Nephron progenitor cell (in vitro differentiated cells): ENCODE results near the gene ATXN10.

Experiments used
- DNase-seq: peaks from one replicate; pipeline ENCODE4 v3.0.0; 2021
- H3K27ac Mint-ChIP-seq: 2 replicates; pipeline ENCODE4 v1.8.0; 2021; ENCODE audit warnings: mild to moderate bottlenecking, moderate library complexity, mixed read lengths
- H3K27me3 Mint-ChIP-seq: 2 replicates; pipeline ENCODE4 v1.8.0; 2021; ENCODE audit warnings: mild to moderate bottlenecking, low read depth, mixed read lengths; ENCODE audit not compliant: poor library complexity
- H3K36me3 Mint-ChIP-seq: 2 replicates; pipeline ENCODE4 v1.8.0; 2021; ENCODE audit warnings: low read depth, mixed read lengths
- H3K4me1 Mint-ChIP-seq: 2 replicates; pipeline ENCODE4 v1.8.0; 2021; ENCODE audit warnings: mixed read lengths
- H3K4me3 Mint-ChIP-seq: 2 replicates; pipeline ENCODE4 v1.8.0; 2021; ENCODE audit warnings: mild to moderate bottlenecking, moderate library complexity, mixed read lengths
- H3K9me3 Mint-ChIP-seq: 2 replicates; pipeline ENCODE4 v1.8.0; 2021; ENCODE audit warnings: mild to moderate bottlenecking, moderate library complexity, mixed read lengths
- TF ChIP-seq, protein P1 (sequence below): fragments of 200-600 bp; sonication (generic); IDR thresholded peaks from 2 replicates; pipeline ENCODE4 v1.5.0; 2021; ENCODE audit warnings: antibody characterized with exemption

ATXN10 gene

DNA sequence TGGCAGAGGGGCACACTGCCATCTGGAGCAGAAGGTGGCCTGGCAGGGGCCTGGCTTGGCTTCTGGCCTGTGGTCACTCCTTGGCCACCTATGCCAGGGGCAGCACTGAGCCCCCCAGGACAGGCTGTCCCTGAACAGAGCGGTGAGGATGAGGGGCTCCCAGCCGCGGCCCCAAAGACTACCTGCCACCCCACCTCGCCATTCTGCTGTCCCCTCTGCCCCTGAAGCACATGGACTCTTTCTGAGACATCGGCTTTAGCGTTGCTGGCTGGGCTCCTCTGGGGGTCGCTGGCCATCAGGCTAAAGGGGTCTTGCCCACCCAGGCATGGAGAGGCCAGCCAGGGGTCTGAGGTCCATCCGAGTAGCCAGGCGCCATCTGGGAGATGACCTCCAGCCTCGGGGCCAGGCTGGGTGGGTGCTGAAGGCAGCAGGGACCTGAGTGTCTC, 217.5 kb downstream of the ATXN10 start:
- peaks cover 3% of the 10 kb centered on the region for H3K27me3 Mint-ChIP-seq
- TF ChIP-seq, protein P1, sequence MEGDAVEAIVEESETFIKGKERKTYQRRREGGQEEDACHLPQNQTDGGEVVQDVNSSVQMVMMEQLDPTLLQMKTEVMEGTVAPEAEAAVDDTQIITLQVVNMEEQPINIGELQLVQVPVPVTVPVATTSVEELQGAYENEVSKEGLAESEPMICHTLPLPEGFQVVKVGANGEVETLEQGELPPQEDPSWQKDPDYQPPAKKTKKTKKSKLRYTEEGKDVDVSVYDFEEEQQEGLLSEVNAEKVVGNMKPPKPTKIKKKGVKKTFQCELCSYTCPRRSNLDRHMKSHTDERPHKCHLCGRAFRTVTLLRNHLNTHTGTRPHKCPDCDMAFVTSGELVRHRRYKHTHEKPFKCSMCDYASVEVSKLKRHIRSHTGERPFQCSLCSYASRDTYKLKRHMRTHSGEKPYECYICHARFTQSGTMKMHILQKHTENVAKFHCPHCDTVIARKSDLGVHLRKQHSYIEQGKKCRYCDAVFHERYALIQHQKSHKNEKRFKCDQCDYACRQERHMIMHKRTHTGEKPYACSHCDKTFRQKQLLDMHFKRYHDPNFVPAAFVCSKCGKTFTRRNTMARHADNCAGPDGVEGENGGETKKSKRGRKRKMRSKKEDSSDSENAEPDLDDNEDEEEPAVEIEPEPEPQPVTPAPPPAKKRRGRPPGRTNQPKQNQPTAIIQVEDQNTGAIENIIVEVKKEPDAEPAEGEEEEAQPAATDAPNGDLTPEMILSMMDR: no peak
- no peak overlapping the region for H3K4me3 Mint-ChIP-seq
- H3K9me3 Mint-ChIP-seq: no peaks in the 10 kb centered on the region
- DNase-seq: no peak
- no peak overlapping the region for H3K27ac Mint-ChIP-seq
- H3K4me1 Mint-ChIP-seq: no peaks in the 10 kb centered on the region
- no peaks in the 10 kb centered on the region for H3K36me3 Mint-ChIP-seq

DNA sequence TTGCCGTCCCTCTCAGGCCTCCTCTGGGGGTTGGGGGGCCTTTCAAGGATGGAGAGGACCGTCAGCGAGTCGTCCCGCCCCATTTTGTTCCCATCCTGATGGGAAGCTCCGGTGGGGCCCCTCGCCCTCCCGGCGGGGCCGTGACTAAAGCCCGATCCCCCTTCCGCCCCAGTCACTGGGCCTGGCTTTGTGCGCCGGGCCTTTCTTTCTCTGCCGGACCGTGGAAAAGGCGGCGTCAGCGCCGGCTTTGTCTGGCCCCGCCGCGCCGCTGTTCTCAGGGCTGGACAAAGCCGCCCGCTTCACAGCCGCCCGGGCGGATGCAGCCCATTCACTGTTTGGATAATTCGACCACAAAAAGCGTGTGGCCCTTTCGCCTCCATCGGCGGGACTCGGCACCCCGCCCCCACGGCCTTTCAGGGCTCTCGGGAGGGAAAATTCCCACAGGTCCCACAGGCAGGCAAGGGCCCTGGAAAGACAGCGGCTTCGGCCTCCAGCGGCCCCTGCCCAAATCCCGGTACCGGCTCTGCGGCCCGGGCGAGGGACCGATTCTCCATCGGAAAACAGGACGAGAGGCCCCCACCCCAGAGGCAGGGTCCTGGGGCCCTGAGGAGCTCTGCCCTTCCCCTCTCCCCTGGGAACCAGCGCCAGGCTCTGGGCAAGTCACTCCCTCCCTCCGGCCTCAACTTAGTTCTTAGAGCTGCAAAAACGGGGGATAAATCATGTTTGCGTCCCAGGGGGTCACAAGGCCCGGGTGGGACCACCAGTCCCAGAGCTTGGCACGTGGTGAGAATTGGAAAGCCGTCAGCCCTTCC, 218.1 kb downstream of the ATXN10 start:
- H3K27ac Mint-ChIP-seq: no peak overlapping the region
- no peaks in the 10 kb centered on the region for H3K36me3 Mint-ChIP-seq
- H3K9me3 Mint-ChIP-seq: no peaks in the 10 kb centered on the region
- DNase-seq: no peak
- H3K4me1 Mint-ChIP-seq: no peaks in the 10 kb centered on the region
- no peak overlapping the region for H3K4me3 Mint-ChIP-seq
- TF ChIP-seq, protein P1: no peak
- H3K27me3 Mint-ChIP-seq: peaks cover 3% of the 10 kb centered on the region

DNA sequence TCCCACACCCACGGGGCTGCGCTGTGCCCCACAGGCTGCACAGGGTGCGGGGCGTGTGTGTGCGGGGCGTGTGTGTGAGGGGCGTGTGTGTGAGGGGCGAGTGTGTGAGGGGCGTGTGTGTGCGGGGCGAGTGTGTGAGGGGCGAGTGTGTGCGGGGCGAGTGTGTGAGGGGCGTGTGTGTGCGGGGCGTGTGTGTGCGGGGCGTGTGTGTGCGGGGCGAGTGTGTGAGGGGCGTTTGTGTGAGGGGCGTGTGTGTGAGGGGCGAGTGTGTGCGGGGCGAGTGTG, 218.7 kb downstream of the ATXN10 start:
- TF ChIP-seq, protein P1: no peak
- no peak overlapping the region for H3K27ac Mint-ChIP-seq
- no peaks in the 10 kb centered on the region for H3K9me3 Mint-ChIP-seq

DNA sequence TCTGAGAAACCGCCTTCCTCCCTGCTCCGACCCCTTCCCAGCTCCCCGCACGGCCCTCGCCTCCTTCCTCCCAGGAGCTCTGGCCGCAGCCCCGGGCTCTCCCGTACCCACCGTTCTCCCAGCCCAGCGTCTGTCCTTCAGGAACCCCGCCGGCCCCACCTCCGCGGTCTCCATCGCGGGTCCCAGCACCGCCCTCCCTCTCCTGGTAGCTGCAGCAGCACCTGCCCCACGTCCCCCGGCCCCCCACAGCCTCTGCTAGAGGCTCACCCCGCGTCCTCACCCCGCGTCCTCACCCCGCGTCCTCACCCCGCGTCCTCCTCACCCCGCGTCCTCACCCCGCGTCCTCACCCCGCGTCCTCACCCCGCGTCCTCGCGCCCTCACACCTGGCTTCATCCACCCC, 219.4 kb downstream of the ATXN10 start:
- Mint-ChIP-seq H3K4me1 (no peaks in the 10 kb centered on the region), H3K27me3 (peaks cover 3% of the 10 kb centered on the region), H3K9me3 (no peaks in the 10 kb centered on the region), H3K36me3 (no peaks in the 10 kb centered on the region), H3K27ac (no peak overlapping the region), H3K4me3 (no peak overlapping the region)
- DNase-seq: no peak
- TF ChIP-seq, protein P1: no peak

More for the DNA sequence above, 218.7 kb downstream of the ATXN10 start:
- peaks cover 3% of the 10 kb centered on the region for H3K27me3 Mint-ChIP-seq
- H3K36me3 Mint-ChIP-seq: no peaks in the 10 kb centered on the region
- no peaks in the 10 kb centered on the region for H3K4me1 Mint-ChIP-seq
- no peak overlapping the region for H3K4me3 Mint-ChIP-seq
- DNase-seq: no peak

DNA sequence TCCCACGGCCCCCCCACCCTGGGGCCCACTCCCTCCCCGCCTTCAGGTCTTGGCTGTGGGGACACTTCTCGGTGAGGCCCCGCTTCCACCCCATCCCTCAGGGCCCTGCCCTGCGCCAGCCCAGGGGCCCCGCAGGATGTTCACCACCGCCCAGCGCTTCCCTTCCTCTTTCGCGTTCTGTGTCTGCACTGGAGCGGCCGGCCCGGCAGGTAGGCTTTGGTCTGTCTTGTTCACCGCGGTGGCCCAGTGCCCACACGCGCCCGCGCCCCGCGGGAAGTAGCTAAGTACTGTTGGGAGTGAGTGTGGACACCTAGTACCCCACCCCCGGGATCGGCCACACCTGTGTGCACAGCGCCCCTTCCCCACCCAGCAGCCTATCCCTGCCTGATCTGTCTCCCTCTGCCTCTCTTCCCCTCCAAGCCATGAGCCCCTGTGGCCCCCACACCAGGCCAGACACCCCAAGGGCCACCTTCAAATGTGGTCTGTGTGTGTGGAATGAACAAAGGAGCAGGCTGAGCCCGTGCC, 219.9 kb downstream of the ATXN10 start:
- TF ChIP-seq, protein P1: no peak
- no peak overlapping the region for H3K27ac Mint-ChIP-seq
- no peak for DNase-seq
- no peaks in the 10 kb centered on the region for H3K9me3 Mint-ChIP-seq
- no peaks in the 10 kb centered on the region for H3K4me1 Mint-ChIP-seq
- H3K36me3 Mint-ChIP-seq: no peaks in the 10 kb centered on the region
- H3K4me3 Mint-ChIP-seq: no peak overlapping the region
- peaks cover 1% of the 10 kb centered on the region for H3K27me3 Mint-ChIP-seq
